GM04503 (cell line): ENCODE measurements around the gene EHD1.

Experiments used
- DNase-seq: peaks from one replicate; pipeline ENCODE4 v3.0.0-alpha.2; 2012; ENCODE audit warnings: low read depth

The EHD1 gene

DNA sequence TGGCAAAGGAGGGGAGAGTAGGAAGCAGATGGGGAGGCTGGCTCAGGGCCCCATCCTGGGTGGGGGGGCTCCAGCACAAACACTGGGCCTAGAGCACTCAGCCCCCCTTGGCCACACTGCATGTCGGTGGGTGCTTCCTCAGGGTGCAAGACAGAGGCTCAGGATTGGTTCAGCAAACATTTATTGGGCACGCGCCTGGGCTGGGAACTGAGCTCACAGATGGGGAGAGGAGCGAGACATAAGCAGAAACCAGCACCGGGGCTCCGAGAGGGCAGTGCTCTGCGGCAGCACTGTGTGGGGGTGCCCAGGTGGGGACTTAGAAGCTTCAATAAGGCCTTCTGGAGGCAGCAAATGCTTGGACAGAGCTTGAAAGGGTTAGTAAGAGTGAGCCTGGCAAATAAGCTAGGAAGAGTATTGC is 12.1 kb upstream of the EHD1 start:
- DNase-seq: no peak

DNA sequence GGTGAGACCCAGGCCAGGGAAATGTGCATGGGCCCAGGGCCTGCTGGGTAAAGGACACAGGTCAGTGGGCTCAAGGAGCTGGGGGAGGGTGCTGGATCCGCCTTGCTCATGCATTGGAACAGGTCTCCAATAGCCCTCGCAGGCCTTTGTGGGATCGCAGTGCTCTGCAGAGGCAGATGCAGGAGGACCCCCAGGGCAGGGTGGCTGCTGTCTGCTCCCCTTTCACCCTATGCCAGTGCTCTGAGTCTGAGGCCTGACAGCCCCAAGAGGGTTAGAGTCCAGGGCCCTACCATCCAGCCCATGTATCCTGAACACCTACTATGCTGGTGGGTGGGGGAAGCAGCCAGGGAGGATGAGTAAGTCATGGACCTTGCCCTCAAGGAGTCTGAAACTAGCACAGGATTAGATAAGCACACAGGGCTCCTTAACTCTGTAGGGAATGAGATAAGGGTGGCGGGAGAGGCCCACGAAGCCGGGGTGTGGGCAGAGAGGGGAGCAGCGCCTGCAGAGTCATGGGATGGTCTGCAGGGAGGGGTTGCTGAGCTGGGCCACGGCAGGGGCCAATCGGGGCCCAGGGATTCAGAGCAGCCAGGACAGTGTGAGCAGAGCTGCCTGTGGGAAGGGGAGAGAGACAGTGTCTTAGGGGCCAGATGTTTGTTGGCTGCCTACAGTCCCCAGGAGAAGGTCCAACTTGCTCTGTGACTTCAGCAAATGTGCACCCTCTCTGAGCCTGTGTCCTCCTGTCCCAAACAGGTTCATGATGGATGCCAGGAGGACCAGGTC is 10.5 kb upstream of the EHD1 start:
- no peak for DNase-seq

DNA sequence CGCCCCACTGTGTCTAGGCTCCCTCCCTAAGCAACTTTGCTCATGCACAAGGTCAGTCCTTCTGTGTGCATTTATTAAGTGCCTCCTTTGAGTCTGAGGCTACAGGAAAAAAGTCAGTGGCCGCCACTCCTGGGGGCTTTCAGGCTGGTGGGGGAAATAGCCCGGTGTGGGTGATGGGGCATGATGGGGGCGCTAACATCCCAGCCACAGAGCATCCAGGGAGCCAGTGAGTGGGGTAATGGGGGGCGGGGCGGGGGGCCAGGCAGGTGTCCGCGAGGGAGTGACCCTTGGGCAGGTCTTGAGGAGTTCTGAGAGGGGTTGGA is 9.9 kb upstream of the EHD1 start:
- no peak for DNase-seq

DNA sequence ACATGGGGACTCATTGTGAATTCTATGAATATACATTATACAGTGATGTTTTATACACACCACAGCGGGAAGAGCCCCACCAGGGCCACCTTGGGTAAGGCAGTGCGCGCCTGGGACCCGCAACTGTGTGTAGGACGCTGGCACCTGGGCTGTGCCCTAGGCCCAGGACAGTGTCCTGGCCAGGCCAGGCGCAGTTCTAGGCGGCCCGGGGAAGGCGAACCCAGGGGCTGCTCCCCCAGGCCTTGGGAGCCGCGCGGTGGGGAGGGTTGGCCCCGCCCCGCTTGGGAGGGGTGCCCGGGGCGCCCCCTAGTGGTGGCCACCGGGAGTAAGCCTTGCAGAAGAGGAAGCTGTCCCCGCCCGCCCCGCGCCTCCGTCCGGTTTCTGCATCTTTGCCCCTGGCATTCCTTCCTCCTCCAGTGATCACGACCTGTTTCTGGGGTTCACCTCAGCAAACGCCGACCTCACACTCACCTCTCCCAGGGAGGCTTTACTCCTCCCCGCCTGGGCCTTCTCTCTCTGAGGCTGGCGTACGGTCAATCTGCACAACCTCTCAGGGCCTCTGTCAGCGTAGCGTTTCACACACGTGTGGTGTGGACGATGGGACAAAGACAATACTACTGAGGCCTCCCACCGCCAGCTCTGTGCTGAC is 9.5 kb upstream of the EHD1 start:
- no peak for DNase-seq

DNA sequence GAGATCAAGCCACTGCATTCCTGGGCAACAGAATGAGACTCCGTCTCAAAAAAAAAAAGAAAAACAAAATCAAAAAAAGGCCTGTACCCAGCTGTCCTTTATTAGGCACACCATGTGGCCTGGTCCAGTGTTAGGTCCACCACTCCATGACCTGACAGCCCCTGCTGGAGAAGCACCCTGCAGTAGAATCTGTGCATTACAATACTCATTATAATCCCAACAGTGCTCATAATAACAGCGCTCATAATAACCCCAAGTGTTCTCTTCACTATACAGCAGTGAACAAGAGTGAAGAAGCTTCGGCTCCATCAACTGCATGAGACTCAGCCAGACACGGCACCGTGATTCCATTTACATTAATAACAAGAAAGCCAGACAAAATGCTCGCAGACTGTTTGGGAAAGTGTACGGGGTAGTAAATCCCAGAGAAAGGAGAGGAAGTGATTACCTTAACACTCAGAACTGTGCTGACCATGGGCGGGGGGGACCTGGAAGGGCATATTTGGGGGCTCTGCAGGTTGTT is 8.9 kb upstream of the EHD1 start:
- no peak for DNase-seq

DNA sequence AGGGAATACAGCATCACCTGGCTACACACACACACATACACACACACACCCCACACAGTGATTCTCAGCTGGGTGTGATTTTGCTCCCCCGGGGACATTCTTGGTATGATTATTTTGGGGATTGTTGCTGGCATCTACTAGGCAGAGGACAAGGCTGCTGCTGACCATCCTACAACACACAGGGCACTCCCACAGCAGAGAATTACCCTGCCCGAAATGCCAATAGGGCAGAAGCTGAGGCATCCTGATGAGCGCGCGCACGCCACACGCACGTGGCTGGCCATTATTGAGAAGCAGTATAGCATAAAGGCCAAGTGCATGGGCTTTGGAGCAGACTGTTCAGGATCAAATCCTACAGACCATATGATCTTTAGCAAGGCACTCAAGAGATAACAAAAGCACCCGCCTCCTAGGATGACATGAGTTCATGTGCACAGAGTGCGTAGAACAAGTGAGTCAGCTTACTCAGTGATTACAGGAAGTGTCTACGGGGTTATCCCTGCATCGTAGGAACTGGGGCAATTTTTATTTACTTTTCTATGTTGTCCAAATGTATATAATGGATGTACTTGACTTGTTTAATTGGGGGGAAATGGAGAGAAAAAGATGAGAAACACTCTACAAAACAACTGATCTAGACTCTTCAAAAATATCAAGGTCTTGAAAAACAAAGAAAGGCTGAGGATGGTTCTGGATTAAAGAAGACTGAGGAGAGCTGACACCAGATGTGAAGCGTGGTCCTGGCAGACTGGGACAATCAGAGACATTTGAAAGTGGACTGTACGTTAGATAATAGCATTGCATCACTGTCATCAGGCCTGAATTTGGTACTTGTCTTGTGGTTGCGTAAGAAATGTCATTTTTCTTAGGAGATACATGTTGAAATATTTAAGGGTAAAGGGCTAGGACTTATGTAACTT is 7.2 kb upstream of the EHD1 start:
- DNase-seq: no peak

DNA sequence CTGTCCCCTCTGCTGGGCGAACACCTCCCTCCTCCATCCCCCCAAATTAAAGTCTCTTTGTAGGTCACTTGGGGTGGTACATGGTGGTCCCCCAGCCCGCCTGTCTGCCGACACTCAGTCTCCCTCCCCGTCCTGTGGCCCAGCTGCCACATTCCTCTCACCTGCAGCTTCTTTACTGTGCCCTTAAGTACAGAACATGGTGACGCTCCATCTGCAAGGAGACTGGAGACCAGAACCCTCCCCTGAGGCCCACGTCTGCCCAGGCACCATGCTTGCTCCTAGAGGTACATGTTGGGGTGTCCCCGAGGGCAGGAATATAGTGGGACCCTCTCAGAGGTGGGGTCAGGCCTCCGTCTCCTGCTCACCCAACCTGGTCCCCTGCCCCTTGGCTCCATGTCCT is 5.6 kb upstream of the EHD1 start:
- no peak for DNase-seq

DNA sequence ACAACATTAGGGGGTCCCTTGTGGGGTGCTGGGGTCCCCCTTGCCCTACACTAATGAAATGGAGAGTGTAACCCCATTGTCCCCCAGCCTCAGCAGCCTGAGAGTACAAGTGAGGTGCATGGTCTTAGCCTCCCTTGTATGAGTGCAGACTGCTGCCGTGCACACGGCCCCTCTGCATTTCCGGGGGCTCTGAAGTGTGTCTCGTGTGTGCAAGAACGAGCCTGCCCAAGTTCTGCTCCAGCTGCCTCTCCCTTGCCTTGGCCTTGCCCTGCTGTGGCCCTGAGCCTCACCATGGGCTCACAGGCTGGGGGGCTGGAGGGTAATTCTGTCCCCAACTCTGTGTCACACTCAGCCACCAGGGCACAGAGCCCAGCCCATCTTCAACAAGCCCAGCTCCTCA is 5.2 kb upstream of the EHD1 start:
- no peak for DNase-seq

DNA sequence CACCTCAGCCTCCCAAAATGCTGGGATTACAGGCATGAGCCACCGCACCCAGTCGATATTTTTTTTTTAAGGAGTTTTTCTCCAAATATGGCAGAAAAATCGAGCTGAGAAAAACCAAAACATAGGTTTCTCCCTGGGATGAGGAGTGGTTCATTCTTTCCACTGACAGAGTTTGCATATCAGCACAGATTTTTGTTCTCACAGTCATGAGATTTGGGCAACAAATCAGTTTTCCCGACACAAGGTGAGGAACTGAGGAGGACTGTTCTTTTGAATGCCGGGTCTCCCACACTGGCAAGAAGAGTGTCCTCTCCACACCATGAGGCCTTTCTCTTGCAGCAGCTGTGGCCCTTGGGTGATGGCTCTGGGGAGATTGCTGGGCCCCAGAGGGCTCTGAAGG is 3.8 kb upstream of the EHD1 start:
- DNase-seq: no peak

DNA sequence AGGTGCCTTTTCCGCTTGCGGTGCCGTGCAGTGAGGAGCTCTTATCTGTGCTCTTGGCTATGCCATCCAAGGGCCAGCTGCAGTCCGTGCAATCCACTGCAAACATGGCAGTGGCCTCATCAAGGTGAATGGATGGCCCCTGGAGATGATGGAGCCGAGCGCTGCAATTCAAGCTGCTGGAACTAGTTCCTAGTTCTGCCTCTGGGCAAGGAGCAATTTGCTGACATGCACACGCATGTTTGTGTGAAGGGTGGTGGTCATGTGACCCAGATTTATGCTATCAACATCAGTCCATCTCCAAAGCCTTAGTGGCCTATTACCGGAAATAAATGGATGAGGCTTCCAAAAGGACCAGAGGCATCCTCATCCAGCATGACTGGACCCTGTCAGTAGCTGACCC is 3.1 kb upstream of the EHD1 start:
- no peak for DNase-seq

DNA sequence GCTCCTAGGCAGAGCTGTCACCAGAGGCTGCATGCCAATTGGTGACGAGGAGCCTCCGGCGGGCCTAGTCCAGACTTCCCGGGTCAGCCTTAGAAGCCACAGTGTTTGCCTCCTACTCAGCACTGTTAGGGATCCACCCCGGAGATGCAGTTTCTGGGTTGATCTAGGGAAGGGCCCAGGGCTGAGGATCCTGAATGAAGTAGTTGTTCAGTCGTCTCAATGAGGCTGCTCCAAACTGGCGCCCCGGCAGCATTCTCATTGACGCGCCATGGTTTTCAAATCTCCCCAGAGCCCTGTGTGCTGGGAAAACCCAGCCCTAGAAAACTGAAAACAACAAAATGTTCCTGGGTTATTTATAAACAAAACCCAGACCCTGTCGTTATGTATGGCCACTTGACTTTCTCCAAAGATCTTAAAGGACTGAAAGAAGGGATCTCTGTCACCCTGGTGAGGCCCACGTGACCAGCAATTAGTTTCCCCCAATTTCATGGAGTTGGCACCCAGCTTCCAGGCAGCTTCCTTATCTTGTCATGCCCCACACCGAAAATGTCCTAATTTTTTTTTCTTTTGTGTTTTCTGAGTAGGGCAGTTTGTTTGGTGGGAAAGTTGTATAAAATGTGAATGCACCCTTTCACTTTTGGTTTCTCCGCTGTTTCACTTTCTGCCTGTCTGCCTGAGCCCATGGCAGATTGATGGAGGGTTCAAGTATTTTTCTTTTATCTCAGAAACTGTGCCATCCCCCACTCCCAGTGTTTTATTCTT is 2.0 kb upstream of the EHD1 start:
- no peak for DNase-seq

DNA sequence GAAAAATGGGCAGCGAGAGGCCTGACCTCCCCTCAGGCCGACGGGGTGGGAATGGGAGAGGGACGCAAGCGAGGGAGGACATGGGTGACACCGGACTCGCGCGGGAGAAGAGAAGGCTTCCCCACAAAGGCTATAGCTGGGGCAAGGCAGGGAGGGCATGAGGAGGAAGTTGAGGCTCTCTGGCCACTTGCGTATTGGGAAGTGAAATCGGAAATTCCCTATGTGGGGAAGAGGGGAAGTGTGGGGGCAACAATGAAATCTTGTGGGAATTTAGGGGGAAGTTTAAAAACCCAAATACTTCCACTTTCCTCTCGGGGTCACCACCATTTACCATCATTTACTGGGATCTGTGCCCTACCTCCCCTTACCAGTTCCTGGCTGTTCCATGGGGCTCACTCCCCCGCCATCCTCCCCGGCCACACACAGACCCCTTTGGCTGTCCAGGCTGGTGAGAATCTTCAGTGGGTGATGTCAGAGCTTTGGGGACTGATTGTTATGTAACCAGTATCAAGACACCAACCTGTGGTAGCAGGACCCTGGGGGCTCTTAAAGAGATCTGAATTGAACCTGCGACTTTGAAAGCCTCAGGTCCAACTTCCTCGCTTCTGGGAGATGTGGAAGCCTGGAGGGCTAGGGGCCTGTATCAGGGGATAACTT is 951 bp upstream of the EHD1 start:
- DNase-seq: no peak

DNA sequence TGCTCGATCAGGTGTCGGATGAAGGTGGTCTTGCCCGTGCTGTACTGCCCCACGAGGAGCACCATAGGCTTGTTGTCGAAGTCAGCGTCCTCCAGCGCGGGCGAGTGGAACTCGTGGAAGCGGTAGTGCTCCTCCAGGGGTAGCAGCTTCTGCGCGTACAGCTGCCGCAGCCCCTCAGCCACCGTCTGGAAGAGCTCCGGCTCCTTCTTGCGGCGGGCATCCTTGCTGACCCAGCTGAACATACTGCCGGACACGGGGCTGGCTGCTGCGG is 263 bp downstream of the EHD1 start:
- DNase-seq: no peak

DNA sequence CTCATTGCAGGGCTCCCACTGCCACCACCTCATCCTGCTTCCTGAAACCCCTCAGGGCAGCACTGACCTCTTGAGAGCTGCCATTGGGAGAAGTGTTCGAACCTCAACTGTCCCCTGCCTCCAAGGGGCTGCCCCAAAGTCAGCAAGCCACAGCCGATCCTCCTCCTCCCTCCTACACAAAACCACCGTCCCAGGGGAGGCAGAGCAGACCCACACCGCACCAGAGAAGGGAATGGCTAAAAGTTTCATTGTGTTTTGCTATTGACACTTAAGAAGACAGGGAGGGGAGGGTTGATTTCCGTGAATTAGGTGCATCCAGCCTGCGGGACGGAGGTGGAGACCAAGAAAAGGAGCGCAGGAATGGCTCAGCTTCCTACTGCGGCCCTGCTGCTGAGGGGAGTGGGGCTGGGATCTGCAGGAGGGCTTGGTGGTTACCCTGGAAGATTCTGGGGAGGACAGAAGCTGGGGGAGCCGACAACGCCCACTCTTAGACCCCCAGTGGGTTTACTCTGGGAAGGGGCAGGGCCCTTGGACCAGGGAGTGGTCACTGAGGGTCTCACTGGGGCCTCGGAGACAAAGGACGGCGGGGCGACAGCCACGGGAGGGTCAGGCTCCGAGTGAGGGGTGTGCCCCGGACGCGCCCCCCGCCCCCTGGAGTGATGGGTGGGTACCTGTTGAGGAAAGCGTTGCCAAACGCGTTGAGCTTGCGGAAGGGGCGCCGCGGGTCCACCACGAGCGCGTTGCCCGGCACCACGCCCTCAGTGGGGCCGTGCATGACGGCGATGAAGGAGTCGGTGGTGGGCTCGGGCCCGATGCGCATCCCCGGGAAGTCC is 815 bp downstream of the EHD1 start:
- no peak for DNase-seq

DNA sequence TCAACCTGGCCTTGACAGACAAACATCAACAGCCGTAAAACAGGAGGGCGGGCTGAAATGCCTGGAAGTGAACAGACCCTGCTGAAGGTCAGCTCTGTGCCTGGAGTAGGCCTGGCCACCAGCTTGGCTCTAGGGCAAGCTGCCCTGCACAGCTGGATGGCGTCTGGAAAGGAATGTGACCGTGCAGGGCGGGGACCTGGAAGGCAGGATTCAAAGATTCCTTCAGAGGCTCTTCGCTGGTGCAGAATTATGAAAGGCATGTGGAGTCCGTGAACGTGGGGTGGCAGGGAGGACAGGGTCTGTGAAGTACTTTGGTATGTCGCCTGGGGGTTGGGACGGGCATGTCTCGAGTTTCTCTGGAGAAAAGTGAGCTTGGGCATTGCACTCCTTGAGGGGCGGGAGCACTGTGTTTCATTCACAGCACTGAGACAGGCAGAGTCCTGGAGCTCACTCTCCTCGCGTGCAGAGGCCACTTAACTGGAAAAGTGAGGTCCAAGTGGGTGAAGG is 1.5 kb downstream of the EHD1 start:
- DNase-seq: no peak

DNA sequence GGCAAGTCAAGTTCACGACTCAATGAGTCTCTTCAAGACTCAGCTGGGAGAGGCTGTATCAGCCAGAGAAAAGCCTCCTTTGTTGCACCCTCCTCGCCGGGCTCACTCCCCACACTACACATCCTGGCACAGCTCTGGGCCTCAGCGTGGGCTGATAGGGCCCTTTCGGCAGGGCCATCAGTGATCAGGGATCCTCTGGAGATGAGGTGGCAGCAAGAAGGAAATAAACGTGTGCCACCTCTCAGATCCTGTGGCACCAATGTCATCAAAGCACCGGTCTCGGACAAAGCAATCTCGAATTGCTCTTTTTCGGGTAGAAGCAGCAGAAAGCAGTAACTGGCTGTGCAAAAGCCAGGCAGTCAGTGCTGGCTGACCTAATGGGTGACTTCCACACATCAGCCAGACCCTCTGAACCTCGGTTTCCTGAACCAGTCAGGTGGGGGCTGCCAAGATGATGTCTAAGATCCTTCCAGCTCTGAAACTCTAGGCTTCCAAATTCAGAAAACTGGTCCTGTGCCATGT is 2.1 kb downstream of the EHD1 start:
- no peak for DNase-seq

DNA sequence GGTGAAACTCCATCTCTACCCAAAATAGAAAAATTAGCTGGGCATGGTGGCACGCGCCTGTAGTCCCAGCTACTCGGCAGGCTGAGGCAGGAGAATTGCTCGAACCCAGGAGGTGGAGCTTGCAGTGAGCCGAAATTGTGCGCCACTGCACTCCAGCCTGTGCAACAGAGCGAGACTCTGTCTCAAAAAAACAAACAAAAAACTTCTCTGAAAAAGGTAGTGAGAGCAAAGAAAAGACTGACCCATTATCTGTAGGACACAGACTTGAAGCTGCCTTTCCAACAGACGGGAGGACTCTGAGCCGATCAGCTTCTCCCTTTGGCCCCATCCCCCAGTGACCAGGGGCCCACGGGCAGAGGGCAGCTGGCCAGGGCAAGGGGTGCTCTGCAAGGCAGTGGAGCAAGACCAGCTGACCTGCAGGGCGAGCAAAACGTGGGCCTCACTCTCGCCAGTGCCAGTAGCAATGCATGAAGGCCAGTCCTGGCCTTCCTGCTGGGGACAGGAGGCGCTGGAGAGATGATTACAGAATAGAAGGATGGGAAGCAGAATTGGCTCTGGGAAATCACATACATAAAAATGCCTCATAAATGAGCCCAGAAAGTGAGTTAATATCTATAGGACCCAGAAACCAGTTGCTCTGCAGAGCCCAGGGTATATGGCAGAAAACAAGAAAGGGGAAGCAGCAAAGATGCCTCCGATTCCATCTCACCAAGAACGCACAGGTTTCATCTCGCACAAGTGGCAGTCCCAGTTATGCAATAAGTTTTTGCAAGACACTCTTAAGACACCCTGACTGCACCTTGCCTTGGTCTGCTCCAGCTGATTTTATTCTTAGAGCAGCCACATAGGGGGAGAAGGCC is 2.8 kb downstream of the EHD1 start:
- DNase-seq: no peak

DNA sequence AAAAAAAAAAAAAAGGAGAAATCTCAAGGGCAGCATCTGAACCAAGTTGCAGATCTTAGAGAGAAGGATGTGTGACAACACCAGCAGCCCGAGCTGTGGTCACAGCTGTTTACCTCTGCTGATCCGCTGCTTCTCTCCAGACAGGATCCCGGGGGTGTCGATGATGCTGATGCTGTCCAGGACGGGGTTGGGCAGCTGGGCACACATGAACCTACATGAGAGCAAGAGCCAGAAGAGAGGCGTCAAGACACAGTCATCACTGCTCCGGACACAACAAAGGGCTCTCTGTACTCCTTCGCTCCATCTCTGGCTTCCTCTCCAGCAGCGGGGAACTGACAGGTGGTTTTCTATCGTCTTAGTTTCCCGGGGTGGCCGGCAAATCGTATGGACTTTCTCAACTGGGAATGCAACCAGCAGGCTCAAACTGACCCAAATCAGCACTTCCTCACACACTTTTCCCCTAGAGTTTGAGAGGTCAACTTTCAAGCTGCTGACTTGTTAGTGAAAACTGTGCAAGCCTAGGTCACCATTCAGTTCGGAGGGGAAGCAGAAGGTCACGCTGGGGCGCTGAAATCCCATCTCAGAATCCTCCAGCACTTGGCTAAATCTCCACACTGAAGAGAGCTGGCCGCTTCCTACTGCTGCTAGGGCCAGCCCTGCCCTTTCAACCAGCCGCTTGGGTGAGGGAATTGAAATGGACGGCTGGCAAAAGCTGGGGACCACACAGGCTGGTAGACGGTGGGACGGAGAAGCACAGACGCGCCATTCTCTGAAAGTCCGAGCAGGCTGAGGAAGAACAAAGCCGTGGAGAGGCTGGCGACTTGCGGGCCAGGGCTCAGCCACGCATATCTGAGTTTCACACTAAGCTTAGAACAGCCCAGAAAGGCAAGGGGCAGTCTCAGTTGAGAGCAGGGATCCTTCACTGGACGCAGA is 3.8 kb downstream of the EHD1 start:
- no peak for DNase-seq
